Caco-2 (cell line): Measurements from ENCODE around the gene LRRN4. TPM values are rescaled to one million over a fixed set of nuclear protein-coding genes. Genes with fewer than 3 reads are reported as not detected.
"Not testable (repeated sequence)": the region's sequence is repeated elsewhere in the genome, so short reads cannot be mapped to it uniquely, and the experiment has no call there.

Experiments
- BruUV-seq: library from RNA; stranded (reverse); fragments of 400-500 nt; replicated peaks from 2 replicates; lab custom pipeline; 2021; lab: Mats Ljungman, UMichigan
- CTCF ChIA-PET: fragments of 300-600 bp; sonication (Branson Sonifier 250); formaldehyde crosslinking; loops from one replicate; lab custom pipeline; 2022; ENCODE audit warnings: antibody characterized with exemption; lab: Charles Lee
- POLR2A ChIA-PET: fragments of 300-600 bp; sonication (Branson Sonifier 250); formaldehyde crosslinking; loops from one replicate; lab custom pipeline; 2022; ENCODE audit warnings: antibody characterized with exemption; lab: Charles Lee
- DNase-seq, 2 experiments: peaks; one replicate each; pipeline versions ENCODE4 v3.0.0 to v3.0.0-alpha.2; 2020 to 2022
- H3K27me3 ChIP-seq: replicated peaks from 2 replicates; pipeline ENCODE4 v1.6.0; 2011; ENCODE audit warnings: low read length; ENCODE audit not compliant: control insufficient read depth, insufficient read depth
- H3K36me3 ChIP-seq: 2 replicates; pipeline ENCODE4 v1.5.1; 2011; ENCODE audit warnings: low read length; ENCODE audit not compliant: control insufficient read depth, insufficient read depth
- H3K4me1 ChIP-seq: fragments of 250-450 bp; sonication (Bioruptor Pico); 2 replicates; pipeline ENCODE4 v1.5.1; 2020; ENCODE audit warnings: mild to moderate bottlenecking
- H3K4me3 ChIP-seq: 2 replicates; pipeline ENCODE4 v1.5.1; 2011; ENCODE audit warnings: low read depth, mild to moderate bottlenecking, control low read depth, low read length
- H3K9me3 ChIP-seq: fragments of 250-450 bp; sonication (Bioruptor Pico); 2 replicates; pipeline ENCODE4 v1.5.1; 2020; ENCODE audit warnings: mild to moderate bottlenecking, moderate library complexity
- H3K27ac Mint-ChIP-seq: one replicate; pipeline ENCODE4 v1.8.0; 2022; ENCODE audit warnings: mixed read lengths; ENCODE audit not compliant: unreplicated experiment
- H3K27me3 Mint-ChIP-seq: one replicate; pipeline ENCODE4 v1.8.0; 2022; ENCODE audit warnings: mixed read lengths; ENCODE audit not compliant: insufficient read depth, unreplicated experiment
- H3K36me3 Mint-ChIP-seq: one replicate; pipeline ENCODE4 v1.8.0; 2022; ENCODE audit warnings: mild to moderate bottlenecking, mixed read lengths; ENCODE audit not compliant: insufficient read depth, unreplicated experiment
- H3K4me1 Mint-ChIP-seq: one replicate; pipeline ENCODE4 v1.8.0; 2022; ENCODE audit warnings: low read depth, mixed read lengths; ENCODE audit not compliant: unreplicated experiment
- H3K4me3 Mint-ChIP-seq: one replicate; pipeline ENCODE4 v1.8.0; 2022; ENCODE audit warnings: mild to moderate bottlenecking, moderate library complexity, mixed read lengths; ENCODE audit not compliant: unreplicated experiment
- H3K9me3 Mint-ChIP-seq: one replicate; pipeline ENCODE4 v1.8.0; 2022; ENCODE audit warnings: mixed read lengths; ENCODE audit not compliant: unreplicated experiment
- CTCF ChIP-seq, 2 experiments: fragments of 200-600 bp in 1 of 2; IDR thresholded peaks; 1 replicate in 1 of 2; 2 replicates in 1 of 2; pipeline versions ENCODE4 v1.5.1 to v1.8.0; 2011 to 2022; ENCODE audit warnings: antibody characterized with exemption in 1 of 2, control low read depth in 1 of 2, inconsistent platforms in 1 of 2, low read depth in 1 of 2, low read length in 1 of 2, mild to moderate bottlenecking in 1 of 2, moderate library complexity in 1 of 2; ENCODE audit not compliant: insufficient read depth in 1 of 2, severe bottlenecking in 1 of 2, unreplicated experiment in 1 of 2
- intact Hi-C: fragments of 100-400 bp; cut with micrococcal nuclease; formaldehyde crosslinking; loops from one replicate; pipeline ENCODE4 v1.10.0; 2022; ENCODE audit not compliant: unreplicated experiment
- total RNA-seq: library from RNA; stranded (reverse); gene quantifications from 2 replicates; pipeline ENCODE4 v1.2.3, GENCODE V29; 2022

The LRRN4 gene
- total RNA-seq, 1 experiment from 2014 or later: 17.9 TPM

- no peak for DNase-seq
- Mint-ChIP-seq H3K9me3 (no peaks in the 10 kb centered on the region), H3K36me3 (peaks cover 85% of the 10 kb centered on the region), H3K27ac (no peak overlapping the region), H3K4me1 (peaks cover 6% of the 10 kb centered on the region), H3K27me3 (no peaks in the 10 kb centered on the region), H3K4me3 (no peak overlapping the region)
- Histone ChIP-seq H3K4me3 (no peak overlapping the region), H3K4me1 (no peaks in the 10 kb centered on the region), H3K27me3 (no peaks in the 10 kb centered on the region), H3K9me3 (no peaks in the 10 kb centered on the region), H3K36me3 (peaks cover 3% of the 10 kb centered on the region; the same call in 1 of the 2 replicates)
- no TSS peak for BruUV-seq
- POLR2A ChIA-PET: no interaction called here
- no peak for TF ChIP-seq CTCF (IDR thresholded peaks at IDR 0.05; ENCODE audit: insufficient read depth in 1 of 2, low read depth in 1 of 2, low read length in 1 of 2, severe bottlenecking in 1 of 2, unreplicated experiment in 1 of 2)
- CTCF ChIA-PET: interaction anchor here (1.2 kb wide), 1 partner anchor 12 kb away, joined by 3 read pairs; no protein-coding TSS in a partner anchor
- intact Hi-C loops: no loop called here
These were observed 17.6 kb downstream of the LRRN4 start for GRCh38 chr20:6036213-6036612.

- no peaks in the 10 kb centered on the region for H3K27me3 ChIP-seq
- BruUV-seq: no TSS peak
- peak overlapping the region; percentile 1 for H3K27ac Mint-ChIP-seq
- intact Hi-C loops: no loop called here
- H3K4me3 ChIP-seq: no peak overlapping the region
- ChIA-PET POLR2A (no interaction called here), CTCF (no interaction called here)
- H3K9me3 Mint-ChIP-seq: no peaks in the 10 kb centered on the region
- H3K9me3 ChIP-seq: no peaks in the 10 kb centered on the region
- peaks cover 6% of the 10 kb centered on the region for H3K4me1 Mint-ChIP-seq
- H3K4me3 Mint-ChIP-seq: no peak overlapping the region
- peaks cover 3% of the 10 kb centered on the region; the same call in 1 of the 2 replicates for H3K36me3 ChIP-seq
- DNase-seq: no peak
- no peaks in the 10 kb centered on the region for H3K4me1 ChIP-seq
- peaks cover 77% of the 10 kb centered on the region for H3K36me3 Mint-ChIP-seq
- no peaks in the 10 kb centered on the region for H3K27me3 Mint-ChIP-seq
- TF ChIP-seq CTCF (IDR thresholded peaks at IDR 0.05; ENCODE audit: insufficient read depth in 1 of 2, low read depth in 1 of 2, low read length in 1 of 2, severe bottlenecking in 1 of 2, unreplicated experiment in 1 of 2): no peak
These were observed 19.5 kb downstream of the LRRN4 start for GRCh38 chr20:6034134-6034969.

- H3K27me3 Mint-ChIP-seq, H3K27me3 ChIP-seq, H3K9me3 Mint-ChIP-seq, H3K4me1 ChIP-seq, BruUV-seq, H3K27ac Mint-ChIP-seq, H3K9me3 ChIP-seq, H3K4me3 Mint-ChIP-seq, POLR2A ChIA-PET, CTCF ChIA-PET, intact Hi-C loops, DNase-seq, H3K4me3 ChIP-seq, H3K36me3 ChIP-seq, H3K4me1 Mint-ChIP-seq: not testable (repeated sequence)
- H3K36me3 Mint-ChIP-seq: peaks cover 67% of the 10 kb centered on the region
These were observed 21.0 kb downstream of the LRRN4 start for GRCh38 chr20:6032907-6033306.
